HG03097 (cell line): ENCODE results near the gene GAST.

Experiments
- ATAC-seq: cut with Tn5 transposase; IDR thresholded peaks from one replicate; pipeline ENCODE4 v1.9.1; 2021; ENCODE audit not compliant: unreplicated experiment, low FRiP score

Gene GAST

GRCh38 chr17:41705271-41705991, 6.7 kb upstream of the GAST start:
- no peak for ATAC-seq

DNA sequence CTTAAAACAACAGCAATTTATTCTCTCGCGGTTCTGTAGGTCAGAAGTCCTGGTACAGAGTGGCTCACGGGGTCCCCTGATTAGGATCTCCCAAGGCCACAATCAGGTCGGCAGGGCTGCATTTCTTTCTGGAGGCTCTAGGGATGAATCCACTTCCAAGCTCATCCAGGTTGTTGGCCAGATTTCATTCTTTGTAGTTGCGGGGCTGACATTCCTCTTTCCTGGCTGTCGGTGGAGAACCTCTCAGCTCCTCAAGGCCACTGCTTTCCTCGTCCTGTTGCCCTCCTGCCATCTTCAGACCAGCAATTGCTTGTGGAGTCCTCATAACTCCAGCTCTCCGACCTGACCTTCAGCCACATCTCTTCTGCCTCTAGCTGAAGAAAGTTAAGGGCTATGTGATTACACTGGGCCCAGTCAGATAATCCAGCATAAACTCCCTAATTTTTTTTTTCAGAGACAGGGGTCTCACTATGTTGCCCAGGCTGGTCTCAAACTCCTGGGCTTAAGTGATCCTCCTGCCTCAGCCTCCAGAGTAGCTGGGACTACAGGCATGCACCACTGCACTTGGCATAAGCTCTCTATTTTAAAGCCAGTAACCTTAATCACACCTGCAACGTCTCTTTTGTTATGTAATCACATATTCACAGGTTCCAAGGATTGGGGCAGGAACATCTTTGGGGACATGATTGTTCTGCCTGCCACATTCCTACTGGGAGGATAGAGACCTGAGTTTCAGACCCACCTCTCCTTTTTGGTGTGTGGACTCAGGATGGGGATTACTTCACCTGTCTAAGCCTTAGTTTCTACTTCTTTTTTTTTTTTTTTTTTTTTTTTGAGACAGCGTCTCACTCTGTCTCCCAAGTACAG, 4.1 kb upstream of the GAST start:
- no peak for ATAC-seq

DNA sequence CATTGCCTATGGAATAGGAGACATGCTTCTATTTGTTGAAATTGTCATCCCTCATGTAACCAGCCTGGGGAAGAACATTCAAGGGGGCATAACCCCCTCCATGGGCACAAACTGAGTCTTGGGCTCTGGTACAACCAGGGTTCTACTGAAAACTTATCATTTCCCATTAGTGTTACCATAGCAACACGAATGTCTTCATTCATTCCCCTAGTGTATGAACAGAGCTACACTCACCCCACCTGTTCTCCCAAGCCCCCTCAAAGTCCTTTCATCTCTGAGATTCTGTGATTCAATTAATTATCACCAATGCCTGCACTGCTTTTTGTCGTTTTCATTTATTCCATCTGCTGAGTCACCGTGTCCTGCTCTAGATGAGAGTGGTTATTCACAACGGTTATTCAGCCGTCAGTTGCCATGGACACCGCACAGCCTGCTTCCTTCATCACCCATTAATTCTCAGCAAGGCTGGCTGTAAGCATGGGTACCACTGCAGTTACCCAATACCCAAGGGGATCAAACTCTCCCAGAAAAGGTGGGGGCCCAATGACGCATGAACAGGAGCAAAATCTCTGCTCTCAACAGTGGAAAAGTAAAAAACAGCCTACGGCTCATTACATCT, 1.6 kb upstream of the GAST start:
- no peak for ATAC-seq

GRCh38 chr17:41717408-41718286, 5.5 kb downstream of the GAST start:
- no peak for ATAC-seq

GRCh38 chr17:41718287-41718645, 6.1 kb downstream of the GAST start:
- no peak for ATAC-seq

DNA sequence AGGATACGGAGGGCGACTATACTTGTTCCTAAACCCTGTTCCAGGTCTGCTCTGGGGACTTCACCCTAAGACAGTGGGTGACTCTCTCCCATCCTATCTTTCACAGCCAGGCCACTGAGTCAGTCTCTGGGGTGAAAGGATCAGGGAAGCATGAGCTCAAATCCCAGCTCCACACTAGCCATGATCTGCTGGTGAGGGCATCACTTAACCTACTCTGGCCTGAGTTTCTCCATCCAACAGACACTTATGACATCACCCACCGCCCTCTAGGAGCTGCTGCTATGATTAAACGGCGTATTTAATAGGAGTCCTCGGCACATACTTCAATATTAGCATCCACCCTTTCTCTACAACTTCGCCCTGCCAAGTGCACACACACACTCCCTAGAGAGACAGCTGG, 10.1 kb downstream of the GAST start:
- no peak for ATAC-seq

DNA sequence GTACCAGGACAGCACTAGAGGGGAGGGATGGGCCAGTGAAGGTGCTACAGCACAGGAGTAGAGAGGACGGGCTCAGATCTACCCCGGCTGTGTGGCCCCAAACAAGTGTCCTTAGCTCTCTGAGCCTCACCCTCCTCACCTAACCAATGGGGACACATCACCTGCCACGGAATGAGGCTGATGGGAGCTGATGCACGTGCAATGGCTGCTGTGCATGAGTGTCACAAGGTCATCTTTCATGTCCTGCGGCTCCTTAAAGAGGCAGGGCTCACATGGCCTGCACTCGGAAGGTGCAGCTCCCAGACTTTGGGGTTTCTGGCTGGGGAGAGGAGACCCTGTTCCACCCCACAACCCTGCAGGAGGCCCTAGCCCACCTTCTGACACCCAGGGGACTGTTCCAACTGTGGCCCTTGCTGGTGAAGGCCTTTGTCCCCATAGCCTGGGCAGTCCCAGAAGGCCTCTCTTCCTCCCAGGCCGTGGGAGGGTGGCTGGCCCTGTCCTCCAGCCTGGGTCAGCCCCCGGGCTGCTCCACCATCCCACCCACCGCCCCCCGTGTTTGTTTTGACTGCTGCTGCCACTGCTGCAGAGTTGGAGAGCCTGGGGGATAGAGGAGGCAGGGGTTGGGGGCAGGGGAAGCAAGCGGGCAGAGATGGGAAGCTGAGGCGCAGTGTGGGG, 11.8 kb downstream of the GAST start:
- ATAC-seq, result no peak

- ATAC-seq, result no peak
Measured at GRCh38 chr17:41724476-41725050, 12.4 kb downstream of the GAST start.

DNA sequence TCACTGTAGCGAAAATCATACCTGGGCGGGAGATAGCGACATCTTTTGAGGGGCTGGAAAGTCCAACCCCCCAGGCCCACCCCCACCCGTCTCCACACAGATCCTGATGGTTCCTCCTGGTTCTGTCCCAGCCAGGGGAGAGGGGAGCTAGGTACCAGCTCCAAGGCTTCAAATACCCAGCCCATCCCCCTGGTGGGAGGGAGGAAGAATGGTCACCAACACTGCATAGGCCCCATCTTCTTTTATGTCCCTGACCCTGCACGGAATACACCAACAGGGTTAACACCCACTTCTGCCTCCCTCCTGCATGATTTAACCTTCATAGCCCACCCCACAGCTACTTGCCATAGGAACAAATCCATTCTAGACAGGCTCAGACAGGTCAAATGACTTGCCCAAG, 13.0 kb downstream of the GAST start:
- ATAC-seq, result no peak

GRCh38 chr17:41728056-41728455, 15.9 kb downstream of the GAST start:
- ATAC-seq, result no peak

DNA sequence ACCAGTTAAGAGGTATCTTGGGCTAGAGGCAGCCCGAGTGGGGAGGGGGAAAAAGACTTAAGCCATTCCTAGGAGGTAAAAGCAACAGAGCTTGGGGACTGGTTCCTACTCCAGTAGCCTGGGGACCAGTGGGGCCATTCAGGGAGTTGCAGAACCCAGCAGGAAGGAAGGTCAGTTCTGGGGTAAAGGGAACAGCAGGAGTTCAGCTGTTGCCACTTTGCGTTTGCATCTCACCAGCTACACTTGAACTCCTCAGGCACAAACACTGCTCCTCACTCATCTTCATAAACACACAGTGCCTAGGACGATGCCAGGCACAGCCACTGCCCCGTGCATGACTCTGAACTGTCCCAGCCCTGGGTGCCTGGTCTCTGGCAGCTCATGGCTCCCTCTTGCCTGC, 18.3 kb downstream of the GAST start:
- no peak for ATAC-seq

GRCh38 chr17:41731836-41732235, 19.7 kb downstream of the GAST start:
- ATAC-seq, result no peak

GRCh38 chr17:41733348-41734138, 21.4 kb downstream of the GAST start:
- no peak for ATAC-seq

DNA sequence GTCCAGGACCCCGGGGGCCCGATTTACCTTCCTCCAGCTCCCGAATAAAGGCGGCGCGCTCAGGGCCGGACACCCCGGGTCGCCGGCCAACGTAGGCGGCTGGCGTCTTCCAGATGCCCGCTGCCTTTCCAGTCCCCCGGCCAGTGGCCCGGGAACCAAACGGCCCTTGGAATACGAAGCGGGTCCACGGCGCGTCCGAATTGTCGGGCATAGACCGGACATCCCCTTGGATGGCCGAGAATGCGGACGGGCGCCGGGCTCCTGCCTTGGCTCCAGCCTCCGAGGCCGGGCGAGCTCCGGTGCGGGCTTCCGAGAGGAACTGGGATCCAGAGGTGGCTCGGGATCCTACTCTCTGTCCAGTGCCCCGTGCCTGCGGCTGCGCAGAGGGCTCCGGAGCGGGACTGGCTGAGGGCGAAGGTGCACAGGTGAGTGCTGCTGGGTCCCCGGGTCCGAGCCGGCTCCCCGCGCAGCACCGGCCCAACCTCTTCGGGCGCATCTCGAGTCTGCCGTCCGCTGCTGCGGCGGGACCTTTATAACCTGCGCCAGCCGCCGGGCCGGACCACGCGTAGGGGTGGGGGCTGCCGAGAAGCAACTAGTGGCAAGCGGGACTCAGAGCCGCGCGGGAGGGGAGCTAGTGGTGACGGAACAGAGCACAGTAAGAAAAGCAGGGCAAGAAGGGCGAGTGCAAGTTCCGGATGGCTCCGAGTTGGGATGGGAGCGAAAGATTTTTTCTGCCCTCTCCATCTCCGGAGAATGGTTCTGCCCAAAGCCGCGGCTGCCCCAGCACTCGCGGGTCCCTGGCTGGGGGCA, 22.2 kb downstream of the GAST start, which contains the start of gene HAP1:
Gene HAP1, minus strand, starts transcription at position 505 of the 810 bp plus-strand sequence. Its CDS starts 9 bp downstream, at position 496.
- no peak for ATAC-seq

GRCh38 chr17:41734949-41735313, 22.8 kb downstream of the GAST start:
- ATAC-seq, result no peak

DNA sequence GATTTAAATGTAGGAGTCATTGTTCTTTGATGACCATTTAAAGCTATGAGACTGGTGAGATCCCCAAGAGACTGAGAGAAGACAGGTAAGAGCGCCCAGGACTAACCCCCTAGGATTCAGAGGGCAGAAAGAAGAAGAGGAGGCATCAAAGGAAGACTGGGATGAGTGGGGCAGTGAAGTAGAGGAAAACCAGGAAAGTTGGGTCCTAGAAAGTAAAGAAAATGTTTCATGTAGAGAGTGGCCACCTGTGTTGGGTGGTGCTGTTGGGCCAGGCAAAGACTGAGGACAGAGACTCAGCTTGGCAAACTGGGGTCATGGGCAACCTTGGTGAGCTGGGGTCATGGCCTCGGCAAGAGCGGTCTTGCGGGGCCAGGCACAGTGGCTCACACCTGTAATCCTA, 23.6 kb downstream of the GAST start:
- ATAC-seq, result no peak

DNA sequence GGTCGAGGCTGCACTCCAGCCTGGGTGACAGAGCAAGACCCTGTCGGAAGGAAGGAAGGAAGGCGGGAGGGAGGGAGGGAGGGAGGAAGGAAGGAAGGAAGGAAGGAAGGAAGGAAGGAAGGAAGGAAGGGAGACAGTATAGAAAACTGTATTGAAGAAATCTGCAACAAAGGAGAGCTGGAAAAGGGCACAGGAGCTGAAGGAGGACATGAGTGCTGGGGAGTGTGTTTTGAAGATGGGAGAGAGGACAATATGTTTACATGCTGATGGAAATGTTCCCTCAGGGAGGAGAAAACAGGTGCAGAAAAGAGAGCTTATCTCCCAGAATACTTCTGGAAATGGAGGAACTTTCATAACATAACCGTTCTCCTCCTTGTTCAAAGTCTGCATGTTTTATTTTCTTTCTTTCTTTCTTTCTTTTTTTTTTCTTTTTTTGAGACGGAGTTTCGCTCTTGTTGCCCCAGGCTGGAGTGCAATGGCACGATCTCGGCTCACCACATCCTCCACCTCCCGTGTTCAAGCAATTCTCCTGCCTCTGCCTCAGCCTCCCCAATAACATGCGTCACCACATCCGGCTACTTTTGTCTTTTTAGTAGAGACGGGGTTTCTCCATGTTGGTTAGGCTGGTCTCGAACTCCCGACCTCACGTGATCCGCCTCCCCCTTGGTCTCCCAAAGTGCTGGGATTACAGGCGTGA, 25.0 kb downstream of the GAST start:
- no peak for ATAC-seq

- ATAC-seq, result no peak
Measured at GRCh38 chr17:41737680-41738023, 25.5 kb downstream of the GAST start.
